HepG2 (cell line): ENCODE results near the gene IFIT1.

Experiments
- ARNT ChIP-seq: fragments of 450-650 bp; IDR thresholded peaks from 2 replicates; pipeline ENCODE4 v1.6.1; 2017
- HDAC2 ChIP-seq: sonication (generic); formaldehyde crosslinking; IDR thresholded peaks from 2 replicates; pipeline ENCODE4 v1.4.0; 2020; ENCODE audit warnings: missing genetic modification reagents
- MNT ChIP-seq: fragments of 450-650 bp; IDR thresholded peaks from 2 replicates; pipeline ENCODE4 v1.6.1; 2016
- NR3C1 ChIP-seq: sonication (generic); formaldehyde crosslinking; IDR thresholded peaks from 2 replicates; pipeline ENCODE4 v1.4.0; 2020; ENCODE audit warnings: missing genetic modification reagents
- ZFX ChIP-seq: sonication (generic); formaldehyde crosslinking; IDR thresholded peaks from 2 replicates; pipeline ENCODE4 v1.4.0; 2020; ENCODE audit warnings: mild to moderate bottlenecking, low read depth, missing genetic modification reagents, moderate library complexity
- ZNF776 ChIP-seq: sonication (generic); formaldehyde crosslinking; IDR thresholded peaks from 2 replicates; pipeline ENCODE4 v1.4.0; 2020; ENCODE audit warnings: mild to moderate bottlenecking, missing genetic modification reagents
- TF ChIP-seq, protein P1 (sequence below), 2 experiments: sonication (generic) in 1 of 2; formaldehyde crosslinking in 1 of 2; IDR thresholded peaks; 2 replicates each; pipeline versions ENCODE4 v1.5.1 to v1.6.1; 2011 to 2020; ENCODE audit warnings: borderline replicate concordance in 1 of 2, low read depth in 1 of 2, low read length in 1 of 2, mild to moderate bottlenecking in 1 of 2, missing genetic modification reagents in 1 of 2, moderate library complexity in 1 of 2

GRCh38 chr10:89351780-89352597 lies 40.4 kb upstream of the IFIT1 start:
- no peak for TF ChIP-seq HDAC2 (CRISPR knock-in tag)
- no peak for TF ChIP-seq ARNT
- no peak for TF ChIP-seq ZFX (CRISPR knock-in tag)
- no peak for TF ChIP-seq NR3C1 (CRISPR knock-in tag)
- no peak; the same call in 1 of the 2 replicates for TF ChIP-seq MNT
- no peak for TF ChIP-seq ZNF776
- TF ChIP-seq, protein P1, sequence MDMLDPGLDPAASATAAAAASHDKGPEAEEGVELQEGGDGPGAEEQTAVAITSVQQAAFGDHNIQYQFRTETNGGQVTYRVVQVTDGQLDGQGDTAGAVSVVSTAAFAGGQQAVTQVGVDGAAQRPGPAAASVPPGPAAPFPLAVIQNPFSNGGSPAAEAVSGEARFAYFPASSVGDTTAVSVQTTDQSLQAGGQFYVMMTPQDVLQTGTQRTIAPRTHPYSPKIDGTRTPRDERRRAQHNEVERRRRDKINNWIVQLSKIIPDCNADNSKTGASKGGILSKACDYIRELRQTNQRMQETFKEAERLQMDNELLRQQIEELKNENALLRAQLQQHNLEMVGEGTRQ (IDR thresholded peaks at IDR 0.05; ENCODE audit: low read depth, low read length), result no peak
- TF ChIP-seq, protein P1 (CRISPR knock-in tag; IDR thresholded peaks at IDR 0.05; ENCODE audit: borderline replicate concordance), result no peak
